ENCODE measurements around the gene OR51I1. TPM values are rescaled to one million over a fixed set of nuclear protein-coding genes. Genes with fewer than 3 reads are reported as not detected.

OR51I1 gene
- total RNA-seq, 3 donors from 2014 or later = 0.44 TPM; not detected in 2

DNA sequence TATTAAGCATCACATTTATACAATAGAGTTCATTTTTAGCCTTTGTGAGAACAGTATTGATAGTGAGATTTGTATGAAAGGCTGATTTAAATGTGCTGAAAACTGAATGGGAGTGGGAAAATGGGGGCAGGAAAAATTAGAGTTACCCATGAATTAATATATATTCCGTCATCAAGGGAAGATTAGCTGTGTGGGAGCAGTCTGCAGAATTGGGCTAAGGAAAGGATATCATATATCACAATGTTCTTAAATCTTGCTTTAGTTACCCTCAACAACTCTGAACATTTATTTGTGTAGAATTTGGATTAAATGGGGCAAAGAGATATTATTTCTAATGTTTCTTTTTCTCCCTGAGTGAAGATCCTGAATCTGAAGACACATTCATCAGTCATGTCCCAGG lies 19.5 kb downstream of the OR51I1 start, which contains the start of gene OR51Q1:
Gene OR51Q1, plus strand, starts transcription at position 301 of the 400 bp plus-strand sequence. Its CDS starts 90 bp downstream, at position 391.
- Histone ChIP-seq H3K36me3 (no peaks in the 10 kb centered on the region), H3K27ac (no peak within 1 kb of the TSS), H3K4me3 (no peak within 1 kb of the TSS), H3K4me1 (no peaks in the 10 kb centered on the region), H3K27me3 (no peaks in the 10 kb centered on the region), H3K9me3 (no peaks in the 10 kb centered on the region)
- no peak for DNase-seq (ENCODE audit: low spot score in 2 of 2)
- TF ChIP-seq POLR2AphosphoS5 (IDR thresholded peaks at IDR 0.05) (no peak), POLR2A (IDR thresholded peaks at IDR 0.05) (no peak)
- TF ChIP-seq, protein P1, sequence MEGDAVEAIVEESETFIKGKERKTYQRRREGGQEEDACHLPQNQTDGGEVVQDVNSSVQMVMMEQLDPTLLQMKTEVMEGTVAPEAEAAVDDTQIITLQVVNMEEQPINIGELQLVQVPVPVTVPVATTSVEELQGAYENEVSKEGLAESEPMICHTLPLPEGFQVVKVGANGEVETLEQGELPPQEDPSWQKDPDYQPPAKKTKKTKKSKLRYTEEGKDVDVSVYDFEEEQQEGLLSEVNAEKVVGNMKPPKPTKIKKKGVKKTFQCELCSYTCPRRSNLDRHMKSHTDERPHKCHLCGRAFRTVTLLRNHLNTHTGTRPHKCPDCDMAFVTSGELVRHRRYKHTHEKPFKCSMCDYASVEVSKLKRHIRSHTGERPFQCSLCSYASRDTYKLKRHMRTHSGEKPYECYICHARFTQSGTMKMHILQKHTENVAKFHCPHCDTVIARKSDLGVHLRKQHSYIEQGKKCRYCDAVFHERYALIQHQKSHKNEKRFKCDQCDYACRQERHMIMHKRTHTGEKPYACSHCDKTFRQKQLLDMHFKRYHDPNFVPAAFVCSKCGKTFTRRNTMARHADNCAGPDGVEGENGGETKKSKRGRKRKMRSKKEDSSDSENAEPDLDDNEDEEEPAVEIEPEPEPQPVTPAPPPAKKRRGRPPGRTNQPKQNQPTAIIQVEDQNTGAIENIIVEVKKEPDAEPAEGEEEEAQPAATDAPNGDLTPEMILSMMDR (IDR thresholded peaks at IDR 0.05) = no peak
- intact Hi-C loops (cut with DNase I; ENCODE audit: low total_unique reads) = no loop called here

DNA sequence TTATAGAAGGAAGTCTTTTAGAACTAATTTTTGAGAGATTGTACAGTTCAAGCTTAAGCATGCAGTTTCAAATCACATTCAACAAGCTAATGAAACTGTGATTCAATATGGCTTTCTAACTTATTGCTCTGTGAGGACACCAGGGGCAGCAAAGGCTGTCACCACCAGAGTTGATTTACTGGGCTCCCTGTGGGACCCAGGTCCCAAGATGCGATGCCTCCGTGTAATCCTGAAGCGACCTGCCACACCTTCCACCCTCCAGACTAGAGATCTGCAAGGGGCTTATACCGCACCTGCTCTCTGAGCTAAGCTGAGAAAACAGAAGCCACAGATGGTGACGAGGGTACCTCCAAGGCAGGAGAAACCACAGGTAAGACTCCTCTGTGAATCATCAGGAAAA lies 20.3 kb downstream of the OR51I1 start:
- H3K9me3 ChIP-seq = no peaks in the 10 kb centered on the region
- TF ChIP-seq, protein P1 (IDR thresholded peaks at IDR 0.05) = no peak
- TF ChIP-seq POLR2A (IDR thresholded peaks at IDR 0.05) (no peak), POLR2AphosphoS5 (IDR thresholded peaks at IDR 0.05) (no peak)
- intact Hi-C loops (cut with DNase I; ENCODE audit: low total_unique reads) = no loop called here
- H3K4me3 ChIP-seq = no peak overlapping the region
- H3K4me1 ChIP-seq = no peaks in the 10 kb centered on the region
- no peaks in the 10 kb centered on the region for H3K36me3 ChIP-seq
- no peak overlapping the region for H3K27ac ChIP-seq
- DNase-seq (ENCODE audit: low spot score in 2 of 2) = no peak
- H3K27me3 ChIP-seq = no peaks in the 10 kb centered on the region

- Histone ChIP-seq H3K9me3 (no peaks in the 10 kb centered on the region), H3K27ac (no peak overlapping the region), H3K4me1 (no peaks in the 10 kb centered on the region), H3K27me3 (no peaks in the 10 kb centered on the region), H3K4me3 (no peak overlapping the region), H3K36me3 (no peaks in the 10 kb centered on the region)
- TF ChIP-seq, protein P1 (IDR thresholded peaks at IDR 0.05) = no peak
- no peak for TF ChIP-seq POLR2A (IDR thresholded peaks at IDR 0.05)
- TF ChIP-seq POLR2AphosphoS5 (IDR thresholded peaks at IDR 0.05) = no peak
- no peak for DNase-seq (ENCODE audit: low spot score in 2 of 2)
- intact Hi-C loops (cut with DNase I; ENCODE audit: low total_unique reads) = no loop called here
Observed at GRCh38 chr11:5405173-5405572, 36.1 kb downstream of the OR51I1 start.

DNA sequence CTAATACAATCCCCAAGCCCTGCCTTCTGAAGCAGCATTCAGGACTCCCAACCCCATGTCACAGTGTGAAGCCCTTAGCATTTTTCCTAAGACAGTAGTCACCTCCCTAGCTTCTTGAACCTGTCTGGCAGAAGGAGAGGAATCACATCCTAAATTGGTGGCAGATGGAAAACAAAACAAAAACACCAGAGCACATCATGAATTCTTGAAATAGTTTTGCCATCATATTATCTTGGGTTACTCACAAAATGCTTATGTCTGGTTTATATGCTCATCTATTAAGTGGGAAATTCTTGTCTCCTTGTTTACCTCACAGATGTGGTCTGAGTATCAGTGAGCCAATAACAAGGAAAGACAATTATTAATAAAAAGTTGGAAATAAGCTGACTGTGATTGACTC lies 42.4 kb downstream of the OR51I1 start:
- H3K9me3 ChIP-seq = no peaks in the 10 kb centered on the region
- H3K4me1 ChIP-seq = no peaks in the 10 kb centered on the region

GRCh38 chr11:5394091-5394490 lies 47.2 kb downstream of the OR51I1 start:
- DNase-seq (ENCODE audit: low spot score in 2 of 2) = no peak
- no peaks in the 10 kb centered on the region for H3K36me3 ChIP-seq
- H3K9me3 ChIP-seq = no peaks in the 10 kb centered on the region
- intact Hi-C loops (cut with DNase I; ENCODE audit: low total_unique reads) = no loop called here
- H3K27me3 ChIP-seq = no peaks in the 10 kb centered on the region
- H3K27ac ChIP-seq = no peak overlapping the region
- H3K4me3 ChIP-seq = no peak overlapping the region
- H3K4me1 ChIP-seq = no peaks in the 10 kb centered on the region
- TF ChIP-seq POLR2A (IDR thresholded peaks at IDR 0.05) (no peak), POLR2AphosphoS5 (IDR thresholded peaks at IDR 0.05) (no peak)
- TF ChIP-seq, protein P1 (IDR thresholded peaks at IDR 0.05) = no peak

More for the DNA sequence above, 42.4 kb downstream of the OR51I1 start:
- no peaks in the 10 kb centered on the region for H3K36me3 ChIP-seq
- no peak for TF ChIP-seq POLR2AphosphoS5 (IDR thresholded peaks at IDR 0.05)
- TF ChIP-seq, protein P1 (IDR thresholded peaks at IDR 0.05) = no peak
- no peak for TF ChIP-seq POLR2A (IDR thresholded peaks at IDR 0.05)
- DNase-seq (ENCODE audit: low spot score in 2 of 2) = no peak
- H3K4me3 ChIP-seq = no peak overlapping the region
- no peak overlapping the region for H3K27ac ChIP-seq
- H3K27me3 ChIP-seq = no peaks in the 10 kb centered on the region
- intact Hi-C loops (cut with DNase I; ENCODE audit: low total_unique reads) = no loop called here

Other genes starting within 250 kb of the OR51I1 start
- gene OR51V1, start 240.8 kb downstream of the OR51I1 start, total RNA-seq = not detected
- 100 to 1,000 TPM in 2 of 3 donors, 10 to 100 TPM in 1; 71.8 to 334 (median 143) TPM for gene HBB, start 214.4 kb downstream of the OR51I1 start, total RNA-seq
- not detected for gene HBD, start 207.0 kb downstream of the OR51I1 start, total RNA-seq
- gene HBG1, start 191.7 kb downstream of the OR51I1 start, total RNA-seq = not detected
- not detected for gene HBG2, start 186.7 kb downstream of the OR51I1 start, total RNA-seq
- gene HBE1, start 171.6 kb downstream of the OR51I1 start, total RNA-seq = not detected
- gene OR51B4, start 139.6 kb downstream of the OR51I1 start, total RNA-seq = under 1 TPM in 1 of 3 donors, not detected in 2; 0.48 TPM
- 1 to 10 TPM in 1 of 3 donors, not detected in 2; 1.6 TPM for gene OR51B2, start 117.2 kb downstream of the OR51I1 start, total RNA-seq
- 1 to 10 TPM in 2 of 3 donors, under 1 TPM in 1; 0.32 to 2.3 (median 1.0) TPM for gene OR51B5, start 98.0 kb downstream of the OR51I1 start, total RNA-seq
- gene OR51B6, start 90.0 kb downstream of the OR51I1 start, total RNA-seq = not detected
- gene OR51M1, start 57.7 kb downstream of the OR51I1 start, total RNA-seq = not detected
- gene OR51Q1, start 19.4 kb downstream of the OR51I1 start, total RNA-seq = not detected
- not detected for gene OR51I2, start 7.8 kb upstream of the OR51I1 start, total RNA-seq
- not detected for gene OR52D1, start 47.2 kb upstream of the OR51I1 start, total RNA-seq
- under 1 TPM; 0.32 to 0.88 (median 0.66) TPM for gene UBQLN3, start 68.4 kb upstream of the OR51I1 start, total RNA-seq
- 1 to 10 TPM; 1.1 to 2.3 (median 1.3) TPM for gene UBQLNL, start 75.2 kb upstream of the OR51I1 start, total RNA-seq
- 1 to 10 TPM in 2 of 3 donors, under 1 TPM in 1; 0.96 to 2.0 (median 1.8) TPM for gene OR52H1, start 107.0 kb upstream of the OR51I1 start, total RNA-seq
- not detected for gene OR52B6, start 139.4 kb upstream of the OR51I1 start, total RNA-seq
- gene TRIM6, start 155.1 kb upstream of the OR51I1 start, total RNA-seq = 1 to 10 TPM; 2.2 to 6.1 (median 2.6) TPM
- 10 to 100 TPM in 2 of 3 donors, 1 to 10 TPM in 1; 5.9 to 12.1 (median 10.9) TPM for gene TRIM34, start 183.5 kb upstream of the OR51I1 start, total RNA-seq
- gene TRIM5, start 243.6 kb upstream of the OR51I1 start, total RNA-seq = 10 to 100 TPM; 17.1 to 34.4 (median 28.5) TPM
- gene TRIM22, start 248.3 kb upstream of the OR51I1 start, total RNA-seq = 10 to 100 TPM; 59.7 to 90.3 (median 62.3) TPM